Activated CD4-positive, alpha-beta T cell treated with anti-CD3 and anti-CD28 coated beads, Interleukin-2, amount 10 ng/mL, durations not matched to agents 24 days and 14 days (primary cell): ENCODE results near the gene ADGRV1. TPM values are rescaled to one million over a fixed set of nuclear protein-coding genes. Genes with fewer than 3 reads are reported as not detected.
"Not testable (repeated sequence)": the region's sequence is repeated elsewhere in the genome, so short reads cannot be mapped to it uniquely, and the experiment has no call there.

Source experiments
- DNase-seq: peaks from one replicate; pipeline ENCODE4 v3.0.0; 2022
- H3K27ac Mint-ChIP-seq: one replicate; pipeline ENCODE4 v1.8.0; 2022; ENCODE audit warnings: mild to moderate bottlenecking, mixed read lengths
- H3K27me3 Mint-ChIP-seq: one replicate; pipeline ENCODE4 v1.8.0; 2022; ENCODE audit warnings: mixed read lengths
- H3K36me3 Mint-ChIP-seq: one replicate; pipeline ENCODE4 v1.8.0; 2022; ENCODE audit warnings: low read depth, mild to moderate bottlenecking, mixed read lengths
- H3K4me1 Mint-ChIP-seq: one replicate; pipeline ENCODE4 v1.8.0; 2021; ENCODE audit warnings: mixed read lengths
- H3K4me3 Mint-ChIP-seq: one replicate; pipeline ENCODE4 v1.8.0; 2022; ENCODE audit warnings: mild to moderate bottlenecking, moderate library complexity, mixed read lengths
- H3K9me3 Mint-ChIP-seq: one replicate; pipeline ENCODE4 v1.8.0; 2021; ENCODE audit warnings: mixed read lengths
- intact Hi-C: fragments of 100-400 bp; cut with micrococcal nuclease; formaldehyde crosslinking; loops from one replicate; pipeline ENCODE4 v1.15.1; 2023
- total RNA-seq: library from RNA; stranded (reverse); gene quantifications from 2 replicates; pipeline ENCODE4 v1.2.3, GENCODE V29; 2022

Gene ADGRV1
- total RNA-seq, 1 donor from 2014 or later: 0.63 TPM

DNA sequence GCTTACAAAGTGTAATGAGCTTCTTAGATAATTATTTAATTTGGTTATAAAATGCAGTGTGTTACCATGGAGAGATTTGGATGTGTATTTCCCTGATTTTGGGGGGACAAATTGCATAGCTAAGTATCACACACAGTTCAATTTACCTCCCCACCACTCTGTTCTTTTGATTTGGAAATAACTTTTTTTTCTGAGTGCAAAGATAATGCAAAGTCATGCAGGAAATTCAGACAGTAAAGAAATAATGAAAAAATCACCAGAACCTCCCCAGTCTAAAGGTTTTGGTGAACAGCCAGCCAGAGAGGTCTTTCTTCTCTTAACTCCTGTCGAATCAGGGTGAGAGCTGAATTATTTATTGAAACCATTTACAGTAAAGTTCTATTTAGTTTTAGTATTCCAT is 3.2 kb downstream of the ADGRV1 start:
- Mint-ChIP-seq H3K27ac (no peak overlapping the region), H3K36me3 (no peaks in the 10 kb centered on the region), H3K27me3 (peaks cover 45% of the 10 kb centered on the region), H3K4me3 (no peak overlapping the region), H3K4me1 (peaks cover 7% of the 10 kb centered on the region), H3K9me3 (no peaks in the 10 kb centered on the region)
- no peak for DNase-seq
- intact Hi-C loops: no loop called here

DNA sequence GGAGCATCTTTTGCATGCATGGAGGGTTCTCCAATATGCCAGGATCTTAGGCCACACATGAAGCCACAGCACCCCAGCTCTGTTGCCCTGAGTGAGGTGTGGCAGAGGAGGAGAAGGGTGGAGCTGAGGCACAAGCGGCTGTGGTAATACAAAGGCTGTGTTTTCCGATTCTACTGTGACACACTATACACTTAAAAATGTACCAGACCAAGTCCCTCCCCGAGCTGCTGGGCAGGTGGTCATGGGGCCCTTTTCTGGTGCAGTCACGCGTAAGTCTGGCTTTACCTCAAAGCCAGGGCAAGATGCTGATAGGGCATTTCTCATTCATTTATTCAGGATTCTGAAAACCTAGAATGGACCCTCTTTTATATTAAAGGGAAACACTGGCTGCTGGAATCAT is 3.7 kb downstream of the ADGRV1 start:
- Mint-ChIP-seq H3K36me3 (no peaks in the 10 kb centered on the region), H3K27me3 (peaks cover 39% of the 10 kb centered on the region), H3K4me3 (no peak overlapping the region), H3K27ac (no peak overlapping the region), H3K4me1 (peaks cover 7% of the 10 kb centered on the region), H3K9me3 (no peaks in the 10 kb centered on the region)
- DNase-seq: no peak
- intact Hi-C loops: no loop called here

DNA sequence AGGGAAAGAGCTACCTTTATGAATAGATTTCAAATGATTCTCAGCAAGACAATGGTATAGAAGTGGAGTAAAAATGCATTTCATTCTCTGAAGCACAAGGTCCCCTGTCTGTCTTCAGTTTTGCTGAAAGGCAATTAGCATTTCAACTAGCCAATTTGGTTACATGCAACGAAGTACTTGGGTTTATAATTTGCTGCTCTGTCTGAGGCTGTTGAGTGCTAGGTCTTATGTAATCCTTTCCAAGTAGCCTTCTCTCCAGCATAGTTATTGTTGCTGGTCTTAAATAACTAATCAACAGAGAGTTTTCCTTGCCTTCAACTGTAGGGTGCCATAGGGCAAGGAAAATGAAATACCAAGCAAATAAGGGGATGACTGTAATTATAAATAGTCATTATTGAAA is 4.5 kb downstream of the ADGRV1 start:
- peaks cover 5% of the 10 kb centered on the region for H3K4me1 Mint-ChIP-seq
- DNase-seq: no peak
- H3K36me3 Mint-ChIP-seq: no peaks in the 10 kb centered on the region
- peaks cover 35% of the 10 kb centered on the region for H3K27me3 Mint-ChIP-seq
- intact Hi-C loops: no loop called here
- H3K4me3 Mint-ChIP-seq: no peak overlapping the region
- H3K9me3 Mint-ChIP-seq: no peaks in the 10 kb centered on the region
- H3K27ac Mint-ChIP-seq: no peak overlapping the region

DNA sequence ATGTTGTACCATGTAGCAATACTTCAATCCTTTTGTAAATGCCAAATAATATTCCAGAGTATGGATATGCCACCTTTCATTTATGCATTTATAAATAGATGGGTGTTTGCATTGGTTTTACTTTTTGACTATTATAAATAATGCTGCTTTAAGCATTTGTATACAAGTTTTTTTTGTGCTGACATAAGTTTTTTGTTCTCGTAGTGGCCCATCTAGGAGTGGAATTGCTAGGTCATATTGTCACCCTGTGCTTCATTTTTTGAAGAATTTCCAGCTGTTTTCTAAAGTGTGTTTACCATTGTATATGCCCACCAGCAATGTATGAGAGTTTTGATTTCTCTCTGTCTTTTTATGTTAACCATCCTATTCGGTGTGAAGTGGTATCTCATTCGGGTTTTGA is 6.9 kb downstream of the ADGRV1 start:
- no peaks in the 10 kb centered on the region for H3K9me3 Mint-ChIP-seq
- no peaks in the 10 kb centered on the region for H3K36me3 Mint-ChIP-seq
- H3K27ac Mint-ChIP-seq: no peak overlapping the region
- no peaks in the 10 kb centered on the region for H3K4me1 Mint-ChIP-seq
- intact Hi-C loops: no loop called here
- peaks cover 27% of the 10 kb centered on the region for H3K27me3 Mint-ChIP-seq
- DNase-seq: no peak
- no peak overlapping the region for H3K4me3 Mint-ChIP-seq

DNA sequence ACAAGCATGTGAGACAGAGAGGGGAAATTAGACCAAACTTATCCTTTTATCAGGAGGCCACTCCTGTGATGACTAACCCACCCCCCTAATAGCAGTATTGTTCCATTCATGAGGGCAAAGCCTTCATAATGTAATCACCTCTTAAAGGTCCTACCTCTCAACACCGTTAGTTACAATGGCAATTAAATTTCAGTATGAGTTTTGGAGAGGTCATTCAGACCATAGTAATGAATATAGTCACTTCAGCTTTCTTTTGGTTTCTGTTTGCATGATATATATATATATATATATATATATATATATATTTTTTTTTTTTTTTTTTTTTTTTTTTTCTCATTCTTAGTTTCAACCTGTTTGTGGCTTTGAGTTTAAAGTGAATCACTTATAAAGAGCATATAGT is 10.5 kb downstream of the ADGRV1 start:
- no peak overlapping the region for H3K4me3 Mint-ChIP-seq
- H3K36me3 Mint-ChIP-seq: no peaks in the 10 kb centered on the region
- no peaks in the 10 kb centered on the region for H3K9me3 Mint-ChIP-seq
- intact Hi-C loops: no loop called here
- H3K27me3 Mint-ChIP-seq: peaks cover 15% of the 10 kb centered on the region
- no peak overlapping the region for H3K27ac Mint-ChIP-seq
- no peak for DNase-seq
- no peaks in the 10 kb centered on the region for H3K4me1 Mint-ChIP-seq

DNA sequence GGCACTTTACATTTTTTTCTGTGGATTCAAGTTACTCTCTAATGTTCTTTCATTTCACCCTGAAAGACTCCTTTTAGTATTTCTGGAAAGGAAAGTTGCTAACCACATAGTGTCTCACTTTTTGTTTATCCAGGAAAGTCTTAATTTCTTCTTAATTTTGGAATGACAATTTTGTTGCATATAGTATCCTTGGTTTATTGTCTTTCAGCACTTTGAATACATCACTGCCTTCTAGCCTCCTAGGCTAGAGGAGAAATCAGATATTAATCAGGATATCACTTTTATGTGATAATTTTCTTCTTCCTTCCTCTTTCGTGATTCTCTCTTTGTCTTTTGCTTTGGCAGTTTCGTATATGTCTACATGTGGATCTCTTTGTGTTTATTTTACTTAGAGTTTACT is 11.4 kb downstream of the ADGRV1 start:
- no peaks in the 10 kb centered on the region for H3K36me3 Mint-ChIP-seq
- no peaks in the 10 kb centered on the region for H3K4me1 Mint-ChIP-seq
- H3K4me3 Mint-ChIP-seq: no peak overlapping the region
- intact Hi-C loops: no loop called here
- H3K27me3 Mint-ChIP-seq: peaks cover 13% of the 10 kb centered on the region
- H3K9me3 Mint-ChIP-seq: no peaks in the 10 kb centered on the region
- H3K27ac Mint-ChIP-seq: no peak overlapping the region
- no peak for DNase-seq

DNA sequence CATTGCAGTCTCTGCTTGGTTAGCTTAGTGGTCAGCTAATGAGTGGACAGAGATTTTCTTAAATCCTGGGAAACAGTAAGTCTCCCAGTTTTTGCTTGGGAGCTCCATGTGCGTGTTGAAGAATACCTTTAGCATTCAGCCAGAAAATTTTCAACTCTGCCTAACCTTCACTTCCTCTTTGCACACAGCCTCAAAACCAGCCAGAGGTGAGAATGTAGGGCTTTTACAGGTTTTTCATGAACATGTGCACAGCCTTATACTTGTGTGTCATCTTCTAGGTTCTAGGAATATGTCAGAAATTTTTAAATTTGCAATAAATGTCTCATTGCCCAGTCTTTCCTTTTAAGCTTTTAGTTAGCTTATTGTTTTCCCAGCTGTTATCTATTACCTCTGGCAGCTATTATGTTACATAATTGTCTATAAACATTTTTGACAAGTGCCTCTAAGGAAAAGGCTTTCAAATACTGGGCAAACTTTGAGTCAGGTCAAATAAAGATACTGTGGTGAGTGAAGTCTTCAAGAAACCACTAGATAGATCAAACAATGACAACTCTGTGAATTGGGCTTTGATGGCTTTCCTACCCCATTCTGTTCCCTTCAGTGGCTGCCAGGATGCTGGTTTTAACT is 12.7 kb downstream of the ADGRV1 start:
- DNase-seq: no peak
- H3K36me3 Mint-ChIP-seq: no peaks in the 10 kb centered on the region
- no peaks in the 10 kb centered on the region for H3K9me3 Mint-ChIP-seq
- H3K27ac Mint-ChIP-seq: no peak overlapping the region
- intact Hi-C loops: no loop called here
- no peak overlapping the region for H3K4me3 Mint-ChIP-seq
- H3K4me1 Mint-ChIP-seq: no peaks in the 10 kb centered on the region
- H3K27me3 Mint-ChIP-seq: peaks cover 13% of the 10 kb centered on the region

DNA sequence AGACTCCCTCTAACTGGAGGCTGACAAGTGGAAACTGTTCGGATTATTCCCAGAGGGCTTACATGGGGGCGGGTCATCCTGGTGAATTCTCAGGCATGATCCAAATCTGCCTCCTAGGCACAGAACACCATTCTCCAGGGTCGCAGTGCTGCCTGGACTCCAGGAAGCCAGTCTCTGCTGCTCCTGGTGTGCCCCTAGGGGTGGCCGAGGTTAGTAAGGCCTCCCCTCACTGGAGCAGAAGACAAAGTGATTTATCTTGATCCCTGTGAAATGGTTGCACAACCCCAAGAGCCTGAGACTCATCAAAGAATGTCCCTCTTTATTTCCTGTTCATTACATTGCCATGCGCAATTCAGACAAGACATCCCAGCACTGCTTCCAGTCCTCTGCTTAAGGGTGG is 17.1 kb downstream of the ADGRV1 start:
- Mint-ChIP-seq H3K27me3 (no peaks in the 10 kb centered on the region), H3K27ac (no peak overlapping the region), H3K9me3 (no peaks in the 10 kb centered on the region), H3K4me3 (no peak overlapping the region), H3K4me1 (no peaks in the 10 kb centered on the region), H3K36me3 (no peaks in the 10 kb centered on the region)
- DNase-seq: no peak
- intact Hi-C loops: no loop called here

DNA sequence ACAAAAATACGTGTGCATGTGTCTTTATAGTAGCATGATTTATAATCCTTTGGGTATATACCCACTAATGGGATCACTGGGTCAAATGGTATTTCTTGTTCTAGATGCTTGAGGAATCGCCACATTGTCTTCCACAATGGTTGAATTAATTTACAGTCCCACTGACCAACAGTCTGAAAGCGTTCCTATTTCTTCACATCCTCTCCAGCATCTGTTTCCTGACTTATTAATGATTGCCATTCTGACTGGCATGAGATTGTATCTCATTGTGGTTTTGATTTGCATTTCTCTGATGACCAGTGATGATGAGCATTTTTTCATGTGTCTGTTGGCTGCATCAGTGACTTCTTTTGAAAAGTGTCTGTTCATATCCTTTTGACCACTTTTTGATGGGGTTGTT is 18.0 kb downstream of the ADGRV1 start:
- DNase-seq, H3K27me3 Mint-ChIP-seq, H3K9me3 Mint-ChIP-seq, H3K36me3 Mint-ChIP-seq, H3K27ac Mint-ChIP-seq, intact Hi-C loops, H3K4me3 Mint-ChIP-seq, H3K4me1 Mint-ChIP-seq: not testable (repeated sequence)

DNA sequence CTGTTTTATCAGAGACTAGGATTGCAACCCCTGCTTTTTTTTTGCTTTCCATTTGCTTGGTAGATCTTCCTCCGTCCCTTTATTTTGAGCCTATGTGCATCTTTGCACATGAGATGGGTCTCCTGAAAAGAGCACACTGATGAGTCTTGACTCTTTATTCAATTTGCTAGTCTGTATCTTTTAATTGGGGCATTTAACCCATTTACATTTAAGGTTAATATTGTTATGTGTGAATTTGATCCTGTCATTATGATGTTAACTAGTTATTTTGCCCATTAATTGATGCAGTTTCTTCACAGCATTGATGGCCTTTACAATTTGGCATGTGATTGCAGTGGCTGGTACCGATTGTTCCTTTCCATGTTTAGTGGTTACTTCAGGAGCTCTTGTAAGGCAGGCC is 21.3 kb downstream of the ADGRV1 start:
- intact Hi-C loops, H3K4me1 Mint-ChIP-seq, H3K27me3 Mint-ChIP-seq, DNase-seq, H3K36me3 Mint-ChIP-seq, H3K4me3 Mint-ChIP-seq, H3K9me3 Mint-ChIP-seq, H3K27ac Mint-ChIP-seq: not testable (repeated sequence)

DNA sequence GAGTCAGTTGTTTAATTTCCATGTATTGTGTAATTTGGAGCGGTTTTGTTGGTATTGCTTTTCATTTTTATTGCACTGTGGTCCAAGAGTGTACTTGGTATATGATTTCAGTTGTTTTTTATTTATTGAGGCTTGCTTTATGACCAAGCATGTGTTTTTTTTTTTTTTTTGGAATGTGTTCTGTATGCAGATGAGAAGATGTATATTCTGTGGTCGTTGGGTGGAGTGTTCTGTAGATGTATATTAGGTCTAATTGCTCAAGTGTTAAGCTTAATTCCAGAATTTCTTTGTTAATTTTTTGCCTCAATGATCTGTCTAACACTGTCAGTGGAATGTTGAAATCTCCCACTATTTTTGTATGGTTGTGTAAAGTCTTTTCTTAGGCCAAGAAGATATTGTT is 23.4 kb downstream of the ADGRV1 start:
- DNase-seq: no peak
- Mint-ChIP-seq H3K27ac (no peak overlapping the region), H3K9me3 (no peaks in the 10 kb centered on the region), H3K36me3 (no peaks in the 10 kb centered on the region), H3K27me3 (peaks cover 1% of the 10 kb centered on the region), H3K4me3 (no peak overlapping the region), H3K4me1 (no peaks in the 10 kb centered on the region)
- intact Hi-C loops: no loop called here

DNA sequence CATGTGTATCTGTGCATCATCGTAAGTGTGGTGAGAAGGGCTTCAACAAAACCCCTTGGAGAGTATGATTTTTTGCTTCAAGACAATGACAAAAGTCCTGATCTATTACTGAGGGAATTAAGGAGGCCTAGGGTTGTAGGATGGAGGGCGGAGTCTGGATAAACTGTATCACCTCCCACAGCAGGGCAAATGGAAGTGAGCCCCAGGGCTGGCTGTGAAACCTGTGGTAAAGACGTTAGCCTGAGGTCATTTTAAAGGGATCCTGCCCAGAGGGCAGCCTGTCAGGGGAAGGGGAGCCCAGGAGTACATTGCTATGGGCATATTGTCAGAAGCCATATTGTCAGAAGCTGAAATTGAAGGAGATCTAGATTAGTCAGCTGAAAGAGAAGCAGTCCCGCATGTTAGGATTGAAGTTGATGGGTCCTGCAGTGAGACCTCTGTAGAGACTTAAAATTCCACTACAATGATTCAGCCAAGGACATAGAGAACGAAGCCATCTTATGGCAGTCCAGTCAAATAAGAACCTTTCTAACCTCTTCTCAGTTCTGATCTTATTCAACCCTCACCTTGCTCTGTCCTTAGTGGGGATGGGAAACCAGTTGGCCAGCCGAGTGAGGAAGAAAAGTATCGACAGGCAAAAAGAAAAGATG is 26.9 kb downstream of the ADGRV1 start:
- no peak for DNase-seq
- Mint-ChIP-seq H3K9me3 (no peaks in the 10 kb centered on the region), H3K36me3 (no peaks in the 10 kb centered on the region), H3K27me3 (peaks cover 5% of the 10 kb centered on the region), H3K4me1 (no peaks in the 10 kb centered on the region), H3K27ac (no peak overlapping the region), H3K4me3 (no peak overlapping the region)
- intact Hi-C loops: no loop called here

DNA sequence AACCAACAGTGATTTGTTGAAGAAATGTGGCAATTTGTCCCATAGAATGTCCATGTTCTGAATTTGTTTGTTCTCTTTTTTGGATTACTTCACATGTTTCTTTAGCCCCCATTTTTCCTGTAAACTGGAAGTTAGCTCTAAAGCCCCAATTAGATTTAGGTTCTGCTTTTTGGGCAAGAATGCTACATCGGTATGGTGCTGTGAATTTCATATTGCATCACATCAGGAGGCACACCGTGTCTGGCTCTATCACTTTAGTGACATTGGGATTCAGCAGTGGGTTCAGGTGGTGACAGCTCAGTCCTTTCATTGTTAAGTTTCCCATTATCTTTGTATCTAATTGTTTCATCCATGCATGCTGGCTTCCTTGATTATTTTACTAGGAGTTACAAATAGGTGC is 27.9 kb downstream of the ADGRV1 start:
- H3K4me1 Mint-ChIP-seq: no peaks in the 10 kb centered on the region
- intact Hi-C loops: no loop called here

DNA sequence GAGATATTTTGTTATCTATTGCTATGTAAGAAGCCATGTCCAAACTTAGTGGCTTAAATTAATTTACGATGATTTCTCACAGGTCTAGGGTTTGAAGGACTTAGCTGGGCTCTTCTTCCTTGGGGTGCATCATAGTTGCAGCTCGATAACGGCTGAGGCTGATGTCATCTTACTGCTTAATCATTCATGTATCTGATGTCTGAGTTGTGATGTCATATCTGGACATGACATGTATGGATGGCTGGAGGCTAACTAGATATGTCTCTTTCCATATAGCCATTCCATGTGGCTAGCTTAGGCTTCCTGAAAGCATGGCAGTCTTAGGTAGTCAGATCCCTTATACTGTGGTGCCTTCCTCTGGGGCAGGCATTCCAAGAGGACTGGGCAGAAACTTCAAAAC is 31.6 kb downstream of the ADGRV1 start:
- Mint-ChIP-seq H3K4me3 (no peak overlapping the region), H3K4me1 (no peaks in the 10 kb centered on the region), H3K27ac (no peak overlapping the region), H3K27me3 (peaks cover 5% of the 10 kb centered on the region), H3K36me3 (no peaks in the 10 kb centered on the region), H3K9me3 (peaks cover 3% of the 10 kb centered on the region)
- no peak for DNase-seq
- intact Hi-C loops: no loop called here

More for the DNA sequence above, 27.9 kb downstream of the ADGRV1 start:
- Mint-ChIP-seq H3K27me3 (peaks cover 5% of the 10 kb centered on the region), H3K9me3 (no peaks in the 10 kb centered on the region), H3K36me3 (no peaks in the 10 kb centered on the region), H3K27ac (no peak overlapping the region), H3K4me3 (no peak overlapping the region)
- no peak for DNase-seq

DNA sequence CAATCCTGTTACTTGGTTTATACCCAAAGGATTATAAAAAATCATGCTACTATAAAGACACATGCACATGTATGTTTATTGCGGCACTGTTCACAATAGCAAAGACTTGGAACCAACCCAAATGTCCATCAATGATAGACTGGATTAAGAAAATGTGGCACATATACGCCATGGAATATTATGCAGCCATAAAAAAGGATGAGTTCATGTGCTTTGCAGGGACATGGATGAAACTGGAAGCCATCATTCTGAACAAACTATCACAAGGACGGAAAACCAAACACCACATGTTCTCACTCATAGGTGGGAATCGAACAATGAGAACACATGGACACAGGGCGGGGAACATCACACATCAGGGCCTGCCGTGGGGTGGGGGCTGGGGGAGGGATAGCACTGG is 34.5 kb downstream of the ADGRV1 start:
- H3K27me3 Mint-ChIP-seq, H3K4me1 Mint-ChIP-seq, H3K27ac Mint-ChIP-seq, H3K9me3 Mint-ChIP-seq, H3K36me3 Mint-ChIP-seq, intact Hi-C loops, DNase-seq, H3K4me3 Mint-ChIP-seq: not testable (repeated sequence)
